IMR-90 (cell line): ENCODE results near the gene METTL1. TPM values are rescaled to one million over a fixed set of nuclear protein-coding genes. Genes with fewer than 3 reads are reported as not detected.

Source experiments
- ATAC-seq: fragments of 200-7000 bp; cut with Tn5 transposase; 2 replicates; pipeline ENCODE4 v1.9.1; 2020; ENCODE audit warnings: low read depth, mild to moderate bottlenecking, moderate library complexity
- BruUV-seq: library from RNA; stranded (reverse); fragments of 400-500 nt; replicated peaks from 2 replicates; lab custom pipeline; 2021; lab: Mats Ljungman, UMichigan
- CTCF ChIA-PET: fragments of 300-600 bp; formaldehyde crosslinking; extraction: SDS; loops from one replicate; lab custom pipeline; 2021; ENCODE audit warnings: antibody characterized with exemption; lab: Yijun Ruan, JAX
- POLR2A ChIA-PET: fragments of 300-600 bp; sonication (Branson Sonifier 250); formaldehyde crosslinking; loops from one replicate; lab custom pipeline; 2022; ENCODE audit warnings: antibody characterized with exemption; ENCODE audit not compliant: unreplicated experiment; lab: Charles Lee
- DNase-seq: peaks from one replicate; pipeline ENCODE4 v3.0.0; 2013
- H2AFZ ChIP-seq: replicated peaks from 2 replicates; pipeline ENCODE3; 2013; ENCODE audit warnings: low read length, mild to moderate bottlenecking; ENCODE audit not compliant: poor library complexity
- H2AK5ac ChIP-seq: 2 replicates; pipeline ENCODE4 v1.6.1; 2013; ENCODE audit warnings: low read depth, low read length, inconsistent platforms
- H2AK9ac ChIP-seq: replicated peaks from 2 replicates; pipeline ENCODE3; 2013; ENCODE audit warnings: mild to moderate bottlenecking, low read depth, low read length, moderate library complexity; ENCODE audit not compliant: poor library complexity
- H2BK120ac ChIP-seq: 2 replicates; pipeline ENCODE4 v1.6.1; 2013; ENCODE audit warnings: low read depth, low read length, inconsistent platforms
- H2BK15ac ChIP-seq: 3 replicates; pipeline ENCODE4 v1.6.1; 2013; ENCODE audit warnings: low read depth, low read length, inconsistent platforms
- H2BK20ac ChIP-seq: 2 replicates; pipeline ENCODE4 v1.6.1; 2013; ENCODE audit warnings: low read depth, mild to moderate bottlenecking, inconsistent platforms, low read length, moderate library complexity
- H2BK5ac ChIP-seq: 2 replicates; pipeline ENCODE4 v1.6.1; 2013; ENCODE audit warnings: mild to moderate bottlenecking, low read depth, low read length, inconsistent platforms; ENCODE audit not compliant: poor library complexity, severe bottlenecking
- H3K14ac ChIP-seq: replicated peaks from 2 replicates; pipeline ENCODE4 v1.6.1; 2013; ENCODE audit warnings: low read depth, low read length, inconsistent platforms
- H3K18ac ChIP-seq: 2 replicates; pipeline ENCODE4 v1.6.1; 2013; ENCODE audit warnings: low read depth, low read length, control low read depth
- H3K23ac ChIP-seq: 2 replicates; pipeline ENCODE4 v1.6.1; 2013; ENCODE audit warnings: low read depth, low read length, inconsistent platforms
- H3K27ac ChIP-seq: 2 replicates; pipeline ENCODE4 v1.5.1; 2013; ENCODE audit warnings: mild to moderate bottlenecking, control low read depth, low read length; ENCODE audit not compliant: insufficient read depth
- H3K27me3 ChIP-seq: 2 replicates; pipeline ENCODE4 v1.6.1; 2013; ENCODE audit warnings: low read length; ENCODE audit not compliant: control insufficient read depth, insufficient read depth
- H3K36me3 ChIP-seq: 2 replicates; pipeline ENCODE4 v1.6.1; 2013; ENCODE audit warnings: low read length, mixed read lengths; ENCODE audit not compliant: control insufficient read depth, insufficient read depth
- H3K4ac ChIP-seq: 2 replicates; pipeline ENCODE4 v1.6.1; 2013; ENCODE audit warnings: low read depth, low read length, inconsistent platforms
- H3K4me1 ChIP-seq: 2 replicates; pipeline ENCODE4 v1.6.1; 2013; ENCODE audit warnings: low read length, mixed read lengths; ENCODE audit not compliant: control insufficient read depth, insufficient read depth
- H3K4me2 ChIP-seq: 2 replicates; pipeline ENCODE4 v1.6.1; 2013; ENCODE audit warnings: low read depth, mild to moderate bottlenecking, control low read depth, low read length, moderate library complexity
- H3K4me3 ChIP-seq: 2 replicates; pipeline ENCODE4 v1.5.1; 2013; ENCODE audit warnings: low read depth, mild to moderate bottlenecking, control low read depth, low read length, moderate library complexity; ENCODE audit not compliant: insufficient read depth
- H3K56ac ChIP-seq: 2 replicates; pipeline ENCODE4 v1.6.1; 2013; ENCODE audit warnings: low read length, inconsistent platforms; ENCODE audit not compliant: insufficient read depth; ENCODE audit errors: extremely low read depth
- H3K79me1 ChIP-seq, 2 experiments: 2 replicates each; pipeline ENCODE4 v1.6.1; 2013; ENCODE audit warnings: low read length in 2 of 2, inconsistent platforms in 1 of 2, low read depth in 1 of 2
- H3K9ac ChIP-seq: 2 replicates; pipeline ENCODE4 v1.6.1; 2013; ENCODE audit warnings: low read depth, low read length, control low read depth
- H3K9me1 ChIP-seq: 2 replicates; pipeline ENCODE4 v1.6.1; 2013; ENCODE audit warnings: low read length, inconsistent platforms; ENCODE audit not compliant: insufficient read depth
- H3K9me3 ChIP-seq: 2 replicates; pipeline ENCODE4 v1.6.1; 2013; ENCODE audit warnings: low read length; ENCODE audit not compliant: control insufficient read depth, insufficient read depth
- H4K20me1 ChIP-seq: 2 replicates; pipeline ENCODE4 v1.6.1; 2013; ENCODE audit warnings: low read length, inconsistent platforms; ENCODE audit not compliant: insufficient read depth
- H4K5ac ChIP-seq: 2 replicates; pipeline ENCODE4 v1.6.1; 2013; ENCODE audit warnings: mild to moderate bottlenecking, low read depth, low read length, control low read depth
- H4K8ac ChIP-seq, 2 experiments: 2 replicates each; pipeline ENCODE4 v1.6.1; 2013; ENCODE audit warnings: low read depth in 2 of 2, low read length in 2 of 2, control low read depth in 1 of 2, inconsistent platforms in 1 of 2
- H4K91ac ChIP-seq: 2 replicates; pipeline ENCODE4 v1.6.1; 2013; ENCODE audit warnings: low read depth, low read length, inconsistent platforms; ENCODE audit not compliant: insufficient read depth
- CEBPB ChIP-seq: IDR thresholded peaks from 2 replicates; pipeline ENCODE4 v1.6.1; 2012; ENCODE audit warnings: low read depth, low read length, improper control_type of control experiment
- NFE2L2 ChIP-seq: fragments of 150-350 bp; IDR thresholded peaks from 2 replicates; pipeline ENCODE4 v1.6.1; 2016; ENCODE audit warnings: low read depth, mild to moderate bottlenecking, low read length
- RAD21 ChIP-seq: IDR thresholded peaks from 2 replicates; pipeline ENCODE4 v1.6.1; 2012; ENCODE audit warnings: low read length, improper control_type of control experiment
- RFX5 ChIP-seq: IDR thresholded peaks from 2 replicates; pipeline ENCODE4 v1.8.0; 2012; ENCODE audit warnings: low read depth, mild to moderate bottlenecking, low read length, moderate library complexity
- WGBS, 2 experiments: methylation state at CpG; one replicate each; pipeline versions ENCODE4 v1.1.5 to v1.1.7; 2013; ENCODE audit warnings: missing lambda C conversion rate in 2 of 2; ENCODE audit not compliant: insufficient read length in 1 of 2; ENCODE audit errors: extremely low coverage in 2 of 2; 5-methylcytosine and 5-hydroxymethylcytosine counted together
- dilution Hi-C: fragments of 300-500 bp; cut with HindIII; formaldehyde crosslinking; loops from one replicate; pipeline ENCODE4 v1.14.3; 2018; ENCODE audit warnings: low sequenced_read_pairs; ENCODE audit not compliant: unreplicated experiment
- in situ Hi-C: fragments of 300-500 bp; cut with MboI; formaldehyde crosslinking; loops from 3 replicates; pipeline ENCODE4 v1.14.3; 2019; ENCODE audit warnings: low sequenced_read_pairs, inconsistent platforms, mixed read lengths
- intact Hi-C: fragments of 100-400 bp; cut with micrococcal nuclease; formaldehyde crosslinking; loops from 2 replicates; pipeline ENCODE4 v1.10.0; 2022
- polyA plus RNA-seq, 3 experiments: library from polyadenylated mRNA; depleted of rRNA; stranded (reverse); fragments of >200 nt; gene quantifications; 2 replicates each; pipeline ENCODE4 v1.2.3, GENCODE V29; 2012; ENCODE audit warnings: low replicate concordance in 1 of 3
- total RNA-seq: library from RNA; depleted of rRNA; stranded (reverse); fragments of >200 nt; gene quantifications from 2 replicates; pipeline ENCODE4 v1.2.3, GENCODE V29; 2012

METTL1 gene
- total and polyA plus RNA-seq, 2 of the 4 experiments (the other 2 are of a cell fraction), result 12.4 to 27.5 TPM

- Histone ChIP-seq H3K79me1 (peaks cover 10 to 14% of the 10 kb centered on the region in 2 experiments; a peak in 3 of 4 replicates), H4K5ac (no peak within 1 kb of the TSS), H2AK5ac (no peak within 1 kb of the TSS), H2AK9ac (no peak within 1 kb of the TSS), H3K18ac (no peak within 1 kb of the TSS), H2BK5ac (no peak within 1 kb of the TSS), H4K20me1 (no peaks in the 10 kb centered on the region), H3K9me3 (peaks cover 2% of the 10 kb centered on the region; the same call in 1 of the 2 replicates), H4K8ac (no peak within 1 kb of the TSS), H3K23ac (peak within 1 kb of the TSS; percentile 71; the same call in 1 of the 2 replicates), H3K4me1 (peaks cover 11% of the 10 kb centered on the region; the same call in 1 of the 2 replicates), H2BK120ac (no peak within 1 kb of the TSS), H3K9ac (no peak within 1 kb of the TSS), H2BK15ac (no peak within 1 kb of the TSS), H3K4me2 (peak within 1 kb of the TSS; percentile 70), H3K9me1 (peaks cover 9% of the 10 kb centered on the region), H3K27ac (no peak within 1 kb of the TSS), H3K4me3 (peak within 1 kb of the TSS; percentile 10), H2BK20ac (no peak within 1 kb of the TSS), H3K27me3 (peaks cover 43% of the 10 kb centered on the region), H3K4ac (no peak within 1 kb of the TSS), H4K91ac (no peak within 1 kb of the TSS), H3K14ac (no peak within 1 kb of the TSS), H3K36me3 (peaks cover 1% of the 10 kb centered on the region; the same call in 1 of the 2 replicates), H2AFZ (peak within 1 kb of the TSS; percentile 82), H3K56ac (no peak within 1 kb of the TSS)
- 11% methylated on average over 24 of the region's 38 CpGs; no CpG with 5 or more reads in 1 of the 2 experiments for WGBS, 2 experiments
- dilution Hi-C loops (no loop called here), intact Hi-C loops (no loop called here), in situ Hi-C loops (no loop called here)
- peak; percentile 7 for DNase-seq
- TF ChIP-seq RAD21 (no peak), NFE2L2 (no peak), RFX5 (no peak), CEBPB (peak; percentile 36; the same call in 1 of the 2 replicates)
- ATAC-seq, result peak; percentile 30
- BruUV-seq, result no TSS peak
- CTCF ChIA-PET, result interaction anchor here (0.7 kb wide), 1 partner anchor 11 kb away, joined by 3 read pairs; no protein-coding TSS in a partner anchor
- POLR2A ChIA-PET, result no interaction called here
Measured at GRCh38 chr12:57766464-57767304, 5.2 kb downstream of the METTL1 start, which contains the start of gene CYP27B1. Gene CYP27B1, minus strand, starts transcription at chr12:57767078. Its CDS starts 37 bp downstream, at chr12:57767041.
